Uterus (tissue), 4 donors: ENCODE results near the gene KCNG2. TPM values are rescaled to one million over a fixed set of nuclear protein-coding genes. Genes with fewer than 3 reads are reported as not detected.

Experiments used
- DNase-seq, 2 donors: peaks; one replicate each; pipeline ENCODE4 v3.0.0-alpha.2; 2019 to 2020
- H3K27ac ChIP-seq, 2 donors: fragments of 200-600 bp; sonication (generic); 1 replicate in 1 of 2; 2 replicates in 1 of 2; pipeline ENCODE4 v1.5.1; 2016 to 2018
- H3K27me3 ChIP-seq, 2 donors: fragments of 200-600 bp; sonication (generic); one replicate each; pipeline ENCODE4 v1.5.1; 2018 to 2019; ENCODE audit warnings: control low read depth in 1 of 2
- H3K36me3 ChIP-seq, 2 donors: fragments of 200-600 bp; sonication (generic); one replicate each; pipeline ENCODE4 v1.5.1; 2019; ENCODE audit warnings: control low read depth in 1 of 2
- H3K4me1 ChIP-seq, 2 donors: fragments of 200-600 bp; sonication (generic); one replicate each; pipeline ENCODE4 v1.5.1; 2018 to 2019; ENCODE audit warnings: control low read depth in 1 of 2
- H3K4me3 ChIP-seq, 2 donors: fragments of 200-600 bp; sonication (generic); 1 replicate in 1 of 2; 2 replicates in 1 of 2; pipeline ENCODE4 v1.5.1; 2018 to 2019; ENCODE audit warnings: mild to moderate bottlenecking in 1 of 2
- H3K9me3 ChIP-seq, 2 donors: fragments of 200-600 bp; sonication (generic); one replicate each; pipeline ENCODE4 v1.5.1; 2019; ENCODE audit warnings: control low read depth in 1 of 2
- CTCF ChIP-seq, 4 experiments: fragments of 200-600 bp in 2 of 4; fragments of 450-650 bp in 2 of 4; sonication (generic) in 2 of 4; IDR thresholded peaks; one replicate each; pipeline ENCODE4 v1.5.1; 2016 to 2019; ENCODE audit warnings: antibody characterized with exemption in 4 of 4, mild to moderate bottlenecking in 2 of 4, moderate library complexity in 1 of 4
- POLR2A ChIP-seq, 2 donors: fragments of 450-650 bp; IDR thresholded peaks; one replicate each; pipeline ENCODE4 v1.6.1; 2016; ENCODE audit warnings: antibody characterized with exemption in 2 of 2, mild to moderate bottlenecking in 1 of 2, moderate library complexity in 1 of 2
- intact Hi-C: fragments of 100-400 bp; cut with DNase I; formaldehyde crosslinking; loops from one replicate; pipeline ENCODE4 v1.15.1; 2023; ENCODE audit warnings: low total_unique reads
- total RNA-seq, 4 donors: library from RNA; depleted of rRNA in 3 of 4; stranded (reverse); fragments of >200 nt in 3 of 4; gene quantifications; one replicate each; pipeline versions ENCODE4 v1.1.0 to v1.2.4, GENCODE V29; 2014 to 2023
- donor health status: DM: yes; HTN: yes; CAD: no.

KCNG2 gene
- total RNA-seq, 4 donors from 2014 or later = 0.59 TPM; not detected in 3

- Histone ChIP-seq H3K4me3 (no peak overlapping the region), H3K27me3 (no peaks in the 10 kb centered on the region), H3K9me3 (no peaks in the 10 kb centered on the region), H3K36me3 (no peaks in the 10 kb centered on the region), H3K27ac (no peak overlapping the region), H3K4me1 (no peaks in the 10 kb centered on the region)
- TF ChIP-seq POLR2A (IDR thresholded peaks at IDR 0.05) (no peak), CTCF (IDR thresholded peaks at IDR 0.05) (no peak)
- intact Hi-C loops = no loop called here
- no peak for DNase-seq
Measured at GRCh38 chr18:79817607-79817998, 19.9 kb downstream of the KCNG2 start.

GRCh38 chr18:79818036-79818435, 20.3 kb downstream of the KCNG2 start:
- Histone ChIP-seq H3K36me3 (no peaks in the 10 kb centered on the region), H3K4me3 (no peak overlapping the region), H3K9me3 (no peaks in the 10 kb centered on the region), H3K27ac (no peak overlapping the region), H3K27me3 (no peaks in the 10 kb centered on the region), H3K4me1 (no peaks in the 10 kb centered on the region)
- no peak for DNase-seq
- TF ChIP-seq POLR2A (IDR thresholded peaks at IDR 0.05) (no peak), CTCF (IDR thresholded peaks at IDR 0.05) (no peak)
- intact Hi-C loops = no loop called here

- Histone ChIP-seq H3K9me3 (no peaks in the 10 kb centered on the region), H3K27ac (no peak overlapping the region), H3K36me3 (no peaks in the 10 kb centered on the region), H3K4me1 (no peaks in the 10 kb centered on the region), H3K4me3 (no peak overlapping the region), H3K27me3 (no peaks in the 10 kb centered on the region)
- no peak for DNase-seq
- TF ChIP-seq CTCF (IDR thresholded peaks at IDR 0.05) (no peak), POLR2A (IDR thresholded peaks at IDR 0.05) (no peak)
- intact Hi-C loops = no loop called here
Measured at GRCh38 chr18:79818631-79819030, 20.9 kb downstream of the KCNG2 start.

- DNase-seq = no peak
- TF ChIP-seq CTCF (IDR thresholded peaks at IDR 0.05) = no peak
- TF ChIP-seq POLR2A (IDR thresholded peaks at IDR 0.05) = no peak
- H3K27me3 ChIP-seq = no peaks in the 10 kb centered on the region
Measured at GRCh38 chr18:79819064-79819967, 21.6 kb downstream of the KCNG2 start.

GRCh38 chr18:79819968-79820351, 22.2 kb downstream of the KCNG2 start:
- no peaks in the 10 kb centered on the region for H3K27me3 ChIP-seq
- H3K4me3 ChIP-seq = no peak overlapping the region
- H3K9me3 ChIP-seq = no peaks in the 10 kb centered on the region
- no peak overlapping the region for H3K27ac ChIP-seq
- no peaks in the 10 kb centered on the region for H3K36me3 ChIP-seq
- H3K4me1 ChIP-seq = no peaks in the 10 kb centered on the region
- no peak for DNase-seq
- TF ChIP-seq POLR2A (IDR thresholded peaks at IDR 0.05) (no peak), CTCF (IDR thresholded peaks at IDR 0.05) (no peak)
- intact Hi-C loops = no loop called here

More at GRCh38 chr18:79819064-79819967, 21.6 kb downstream of the KCNG2 start:
- Histone ChIP-seq H3K4me3 (no peak overlapping the region), H3K9me3 (no peaks in the 10 kb centered on the region), H3K36me3 (no peaks in the 10 kb centered on the region), H3K27ac (no peak overlapping the region), H3K4me1 (no peaks in the 10 kb centered on the region)
- intact Hi-C loops = no loop called here
